Fibroblast of mammary gland (primary cell): Measurements from ENCODE around the gene EXOC4.
A peak's percentile ranks its signal among the peaks of the same experiment; 100 is the strongest.

Experiments used
- DNase-seq: peaks from one replicate; pipeline ENCODE4 v3.0.0-alpha.2; 2010; ENCODE audit warnings: low read depth
- H3K4me3 ChIP-seq: 2 replicates; pipeline ENCODE4 v1.5.1; 2011; ENCODE audit warnings: low read depth, mild to moderate bottlenecking, low read length, moderate library complexity; ENCODE audit not compliant: control insufficient read depth
- CTCF ChIP-seq: conservative IDR thresholded peaks from 2 replicates; pipeline ENCODE4 v1.5.1; 2011; ENCODE audit warnings: low read depth, low read length, inconsistent platforms; ENCODE audit not compliant: control insufficient read depth, insufficient read depth

EXOC4 gene

GRCh38 chr7:133948588-133948987, 695.7 kb downstream of the EXOC4 start:
- TF ChIP-seq CTCF = no peak
- H3K4me3 ChIP-seq = no peak overlapping the region
- no peak for DNase-seq

GRCh38 chr7:133950855-133951254, 698.0 kb downstream of the EXOC4 start:
- TF ChIP-seq CTCF = no peak
- no peak overlapping the region for H3K4me3 ChIP-seq
- DNase-seq = no peak

GRCh38 chr7:133955208-133955607, 702.3 kb downstream of the EXOC4 start:
- no peak overlapping the region for H3K4me3 ChIP-seq
- TF ChIP-seq CTCF = no peak
- DNase-seq = no peak

GRCh38 chr7:133957845-133958244, 705.0 kb downstream of the EXOC4 start:
- peak; percentile 8 for DNase-seq
- no peak for TF ChIP-seq CTCF
- no peak overlapping the region for H3K4me3 ChIP-seq

- TF ChIP-seq CTCF = no peak
- H3K4me3 ChIP-seq = no peak overlapping the region
- DNase-seq = no peak
These were observed 705.9 kb downstream of the EXOC4 start for GRCh38 chr7:133958822-133959221.

- no peak for DNase-seq
- no peak overlapping the region for H3K4me3 ChIP-seq
- TF ChIP-seq CTCF = no peak
These were observed 706.6 kb downstream of the EXOC4 start for GRCh38 chr7:133959505-133959904.

- no peak for TF ChIP-seq CTCF
- DNase-seq = no peak
These were observed 708.8 kb downstream of the EXOC4 start for GRCh38 chr7:133961724-133962123.

More at GRCh38 chr7:133961724-133962123, 708.8 kb downstream of the EXOC4 start:
- H3K4me3 ChIP-seq = no peak overlapping the region
